B cell (primary cell): ENCODE measurements around the gene CFAP20DC.

Experiments used
- EZH2 ChIP-seq: IDR thresholded peaks from 2 replicates; pipeline ENCODE4 v1.6.1; 2012; ENCODE audit warnings: borderline replicate concordance, low read depth, mild to moderate bottlenecking, moderate library complexity, low read length; ENCODE audit not compliant: insufficient read depth, poor library complexity, severe bottlenecking
- TF ChIP-seq, protein P1 (sequence below): fragments of 200-600 bp; IDR thresholded peaks from one replicate; pipeline ENCODE4 v1.8.0; 2022; ENCODE audit warnings: antibody characterized with exemption, mild to moderate bottlenecking

DNA sequence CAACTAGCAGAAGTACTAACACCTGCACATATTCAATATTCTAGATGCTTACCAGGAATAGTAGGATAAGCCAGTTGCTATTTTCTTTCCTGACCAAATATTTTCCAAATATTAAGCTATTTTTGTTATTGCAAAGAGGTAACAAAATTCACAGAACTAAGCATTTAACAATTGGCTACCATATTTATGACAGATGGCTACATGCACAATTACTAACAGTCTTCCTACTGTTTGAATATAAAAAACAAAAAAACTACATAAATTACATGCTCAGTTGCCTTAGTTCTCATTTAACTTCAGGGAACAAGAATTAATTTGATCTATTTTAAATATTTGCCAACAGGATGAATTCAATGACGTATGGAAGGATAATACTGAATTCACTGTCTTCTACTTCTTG is 36.2 kb downstream of the CFAP20DC start:
- no peak for TF ChIP-seq EZH2
- TF ChIP-seq, protein P1, sequence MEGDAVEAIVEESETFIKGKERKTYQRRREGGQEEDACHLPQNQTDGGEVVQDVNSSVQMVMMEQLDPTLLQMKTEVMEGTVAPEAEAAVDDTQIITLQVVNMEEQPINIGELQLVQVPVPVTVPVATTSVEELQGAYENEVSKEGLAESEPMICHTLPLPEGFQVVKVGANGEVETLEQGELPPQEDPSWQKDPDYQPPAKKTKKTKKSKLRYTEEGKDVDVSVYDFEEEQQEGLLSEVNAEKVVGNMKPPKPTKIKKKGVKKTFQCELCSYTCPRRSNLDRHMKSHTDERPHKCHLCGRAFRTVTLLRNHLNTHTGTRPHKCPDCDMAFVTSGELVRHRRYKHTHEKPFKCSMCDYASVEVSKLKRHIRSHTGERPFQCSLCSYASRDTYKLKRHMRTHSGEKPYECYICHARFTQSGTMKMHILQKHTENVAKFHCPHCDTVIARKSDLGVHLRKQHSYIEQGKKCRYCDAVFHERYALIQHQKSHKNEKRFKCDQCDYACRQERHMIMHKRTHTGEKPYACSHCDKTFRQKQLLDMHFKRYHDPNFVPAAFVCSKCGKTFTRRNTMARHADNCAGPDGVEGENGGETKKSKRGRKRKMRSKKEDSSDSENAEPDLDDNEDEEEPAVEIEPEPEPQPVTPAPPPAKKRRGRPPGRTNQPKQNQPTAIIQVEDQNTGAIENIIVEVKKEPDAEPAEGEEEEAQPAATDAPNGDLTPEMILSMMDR = no peak
